SK-N-SH (cell line): Measurements from ENCODE around the gene IGFL4. TPM values are rescaled to one million over a fixed set of nuclear protein-coding genes. Genes with fewer than 3 reads are reported as not detected.

Experiments
- CTCF ChIA-PET: fragments of 300-600, 350-600 bp; formaldehyde crosslinking; extraction: SDS; loops from one replicate; lab custom pipeline; 2021; lab: Yijun Ruan, JAX
- POLR2A ChIA-PET: fragments of 350-600 bp; sonication (Branson Sonifier 250); formaldehyde crosslinking; extraction: SDS; loops from one replicate; lab custom pipeline; 2020; ENCODE audit warnings: antibody characterized with exemption, inconsistent platforms; lab: Yijun Ruan, JAX
- DNase-seq: peaks from one replicate; pipeline ENCODE4 v3.0.0; 2012
- H2AFZ ChIP-seq: fragments of 200-600 bp; sonication (generic); 2 replicates; pipeline ENCODE4 v1.8.1; 2016; ENCODE audit warnings: antibody characterized with exemption, mild to moderate bottlenecking, low read depth
- H3F3A ChIP-seq: fragments of 200-600 bp; sonication (generic); replicated peaks from 2 replicates; pipeline ENCODE3; 2016; ENCODE audit warnings: antibody characterized with exemption, mild to moderate bottlenecking; ENCODE audit not compliant: insufficient read depth
- H3K27ac ChIP-seq, 2 experiments: fragments of 200-500 bp in 1 of 2; fragments of 200-600 bp in 1 of 2; sonication (Bioruptor generic) in 1 of 2; sonication (generic), shearing (Covaris generic) in 1 of 2; 2 replicates each; pipeline versions ENCODE4 v1.5.1 to v1.6.1; 2014 to 2016; ENCODE audit warnings: low read depth in 2 of 2, inconsistent platforms in 1 of 2, low read length in 1 of 2, mild to moderate bottlenecking in 1 of 2, mixed read lengths in 1 of 2
- H3K27me3 ChIP-seq: fragments of 200-600 bp; sonication (generic), shearing (Covaris generic); 2 replicates; pipeline ENCODE4 v1.6.1; 2016; ENCODE audit warnings: mixed run types; ENCODE audit not compliant: insufficient read depth
- H3K36me3 ChIP-seq, 2 experiments: fragments of 200-500 bp in 1 of 2; fragments of 200-600 bp in 1 of 2; sonication (Bioruptor generic) in 1 of 2; sonication (generic) in 1 of 2; replicated peaks in 1 of 2; 2 replicates each; pipeline versions ENCODE3 to v1.5.1; 2014 to 2016; ENCODE audit warnings: low read length in 1 of 2, mild to moderate bottlenecking in 1 of 2; ENCODE audit not compliant: insufficient read depth in 2 of 2, control insufficient read depth in 1 of 2
- H3K4me1 ChIP-seq, 2 experiments: fragments of 200-500 bp in 1 of 2; fragments of 200-600 bp in 1 of 2; sonication (Bioruptor generic) in 1 of 2; sonication (generic), shearing (Covaris generic) in 1 of 2; 2 replicates each; pipeline versions ENCODE4 v1.5.1 to v1.6.1; 2014 to 2016; ENCODE audit warnings: low read depth in 1 of 2, low read length in 1 of 2, mixed run types in 1 of 2; ENCODE audit not compliant: insufficient read depth in 2 of 2, control insufficient read depth in 1 of 2
- H3K4me2 ChIP-seq: fragments of 200-600 bp; sonication (generic), shearing (Covaris generic); 2 replicates; pipeline ENCODE4 v1.6.1; 2017; ENCODE audit warnings: mixed run types
- H3K4me3 ChIP-seq, 2 experiments: fragments of 200-500 bp in 1 of 2; fragments of 200-600 bp in 1 of 2; sonication (Bioruptor generic) in 1 of 2; sonication (generic), shearing (Covaris generic) in 1 of 2; 2 replicates each; pipeline versions ENCODE4 v1.5.1 to v1.8.1; 2014 to 2016; ENCODE audit warnings: low read depth in 2 of 2, inconsistent platforms in 1 of 2, low read length in 1 of 2, mild to moderate bottlenecking in 1 of 2, mixed read lengths in 1 of 2, moderate library complexity in 1 of 2
- H3K79me2 ChIP-seq: fragments of 200-600 bp; sonication (generic); 2 replicates; pipeline ENCODE4 v1.8.1; 2017; ENCODE audit warnings: mild to moderate bottlenecking; ENCODE audit not compliant: insufficient read depth
- H3K9ac ChIP-seq: fragments of 200-600 bp; sonication (generic); 2 replicates; pipeline ENCODE4 v1.6.1; 2017; ENCODE audit warnings: mixed run types
- H3K9me2 ChIP-seq: fragments of 200-600 bp; sonication (generic); 2 replicates; pipeline ENCODE4 v1.6.1; 2017; ENCODE audit warnings: mixed run types
- H3K9me3 ChIP-seq: fragments of 200-600 bp; sonication (generic); 2 replicates; pipeline ENCODE4 v1.6.1; 2017; ENCODE audit warnings: mixed run types, mild to moderate bottlenecking, moderate library complexity
- H4K20me1 ChIP-seq: fragments of 200-600 bp; sonication (generic); 2 replicates; pipeline ENCODE4 v1.6.1; 2017; ENCODE audit warnings: mild to moderate bottlenecking, mixed run types; ENCODE audit not compliant: insufficient read depth
- CHD2 ChIP-seq: fragments of 150-350 bp; IDR thresholded peaks from 2 replicates; pipeline ENCODE4 v1.6.1; 2018; ENCODE audit warnings: low read length; ENCODE audit not compliant: partially characterized antibody
- CTCF ChIP-seq: fragments of 200-600 bp; sonication (generic); IDR thresholded peaks from 2 replicates; pipeline ENCODE4 v1.6.1; 2017; ENCODE audit warnings: antibody characterized with exemption, mild to moderate bottlenecking, moderate library complexity
- ELF1 ChIP-seq: IDR thresholded peaks from 2 replicates; pipeline ENCODE4 v1.4.0; 2012
- EP300 ChIP-seq, 2 experiments: IDR thresholded peaks; 2 replicates each; pipeline versions ENCODE4 v1.4.0 to v1.6.1; 2012; ENCODE audit warnings: borderline replicate concordance in 1 of 2, low read depth in 1 of 2, low read length in 1 of 2
- FOXM1 ChIP-seq: IDR thresholded peaks from 2 replicates; pipeline ENCODE4 v1.4.0; 2012; ENCODE audit warnings: low read depth, mild to moderate bottlenecking
- GABPA ChIP-seq: IDR thresholded peaks from 2 replicates; pipeline ENCODE4 v1.4.0; 2012; ENCODE audit warnings: low read depth, mild to moderate bottlenecking
- GATA2 ChIP-seq: sonication (generic); formaldehyde crosslinking; IDR thresholded peaks from 2 replicates; pipeline ENCODE4 v1.5.0; 2020; ENCODE audit warnings: mild to moderate bottlenecking, missing genetic modification reagents
- MXI1 ChIP-seq: IDR thresholded peaks from 2 replicates; pipeline ENCODE4 v1.6.1; 2012; ENCODE audit warnings: mild to moderate bottlenecking, low read depth, low read length, improper control_type of control experiment
- NFIC ChIP-seq: IDR thresholded peaks from 2 replicates; pipeline ENCODE4 v1.4.0; 2012; ENCODE audit warnings: borderline replicate concordance
- NRF1 ChIP-seq: IDR thresholded peaks from 2 replicates; pipeline ENCODE4 v1.6.1; 2012; ENCODE audit warnings: low read depth, mild to moderate bottlenecking, low read length
- RAD21 ChIP-seq: IDR thresholded peaks from 2 replicates; pipeline ENCODE4 v1.6.1; 2012; ENCODE audit warnings: mild to moderate bottlenecking, low read length
- RCOR1 ChIP-seq: fragments of 150-350 bp; IDR thresholded peaks from 2 replicates; pipeline ENCODE4 v1.6.1; 2017; ENCODE audit warnings: antibody characterized with exemption, low read length
- TAF1 ChIP-seq: IDR thresholded peaks from 2 replicates; pipeline ENCODE4 v1.6.1; 2012; ENCODE audit warnings: low read depth, mild to moderate bottlenecking, low read length, moderate library complexity, borderline replicate concordance
- TCF12 ChIP-seq: IDR thresholded peaks from 2 replicates; pipeline ENCODE4 v1.4.0; 2012
- USF2 ChIP-seq: fragments of 150-350 bp; IDR thresholded peaks from 2 replicates; pipeline ENCODE4 v1.6.1; 2017; ENCODE audit warnings: antibody characterized with exemption, low read length, low read depth, borderline replicate concordance
- whole genome bisulfite sequencing: methylation state at CpG from one replicate; pipeline ENCODE4 v1.1.6; 2017; ENCODE audit warnings: low lambda C conversion rate; 5-methylcytosine and 5-hydroxymethylcytosine counted together
- polyA plus RNA-seq, 3 experiments: library from polyadenylated mRNA; depleted of rRNA; stranded (reverse); fragments of >200 nt; gene quantifications; 2 replicates each; pipeline ENCODE4 v1.2.3, GENCODE V29; 2012
- TF ChIP-seq, protein P1 (sequence below): IDR thresholded peaks from 2 replicates; pipeline ENCODE4; 2012
- TF ChIP-seq, protein P2 (sequence below): IDR thresholded peaks from 2 replicates; pipeline ENCODE4 v1.6.1; 2012; ENCODE audit warnings: mild to moderate bottlenecking, low read depth, low read length, moderate library complexity
- TF ChIP-seq, protein P3 (sequence below): fragments of 150-350 bp; IDR thresholded peaks from 2 replicates; pipeline ENCODE4 v1.6.1; 2016; ENCODE audit warnings: mild to moderate bottlenecking, low read depth, low read length

IGFL4 gene
- polyA plus RNA-seq, 1 of the 3 experiments (the other 2 are of a cell fraction) = not detected

GRCh38 chr19:46042252-46042883, 1.6 kb upstream of the IGFL4 start:
- no peaks in the 10 kb centered on the region for H3K79me2 ChIP-seq
- no peak for TF ChIP-seq CHD2
- TF ChIP-seq TAF1 = no peak
- no peak for TF ChIP-seq MXI1
- TF ChIP-seq, protein P1, sequence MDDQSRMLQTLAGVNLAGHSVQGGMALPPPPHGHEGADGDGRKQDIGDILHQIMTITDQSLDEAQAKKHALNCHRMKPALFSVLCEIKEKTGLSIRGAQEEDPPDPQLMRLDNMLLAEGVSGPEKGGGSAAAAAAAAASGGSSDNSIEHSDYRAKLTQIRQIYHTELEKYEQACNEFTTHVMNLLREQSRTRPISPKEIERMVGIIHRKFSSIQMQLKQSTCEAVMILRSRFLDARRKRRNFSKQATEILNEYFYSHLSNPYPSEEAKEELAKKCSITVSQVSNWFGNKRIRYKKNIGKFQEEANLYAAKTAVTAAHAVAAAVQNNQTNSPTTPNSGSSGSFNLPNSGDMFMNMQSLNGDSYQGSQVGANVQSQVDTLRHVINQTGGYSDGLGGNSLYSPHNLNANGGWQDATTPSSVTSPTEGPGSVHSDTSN = no peak
- TF ChIP-seq CTCF = no peak
- no peak for TF ChIP-seq FOXM1
- TF ChIP-seq GATA2 (CRISPR knock-in tag) = no peak
- TF ChIP-seq RAD21 = no peak
- no peak for TF ChIP-seq NRF1
- TF ChIP-seq USF2 = no peak
- no peak for TF ChIP-seq EP300 (IDR thresholded peaks at IDR 0.05; ENCODE audit: borderline replicate concordance in 1 of 2, low read depth in 1 of 2, low read length in 1 of 2)
- TF ChIP-seq, protein P2, sequence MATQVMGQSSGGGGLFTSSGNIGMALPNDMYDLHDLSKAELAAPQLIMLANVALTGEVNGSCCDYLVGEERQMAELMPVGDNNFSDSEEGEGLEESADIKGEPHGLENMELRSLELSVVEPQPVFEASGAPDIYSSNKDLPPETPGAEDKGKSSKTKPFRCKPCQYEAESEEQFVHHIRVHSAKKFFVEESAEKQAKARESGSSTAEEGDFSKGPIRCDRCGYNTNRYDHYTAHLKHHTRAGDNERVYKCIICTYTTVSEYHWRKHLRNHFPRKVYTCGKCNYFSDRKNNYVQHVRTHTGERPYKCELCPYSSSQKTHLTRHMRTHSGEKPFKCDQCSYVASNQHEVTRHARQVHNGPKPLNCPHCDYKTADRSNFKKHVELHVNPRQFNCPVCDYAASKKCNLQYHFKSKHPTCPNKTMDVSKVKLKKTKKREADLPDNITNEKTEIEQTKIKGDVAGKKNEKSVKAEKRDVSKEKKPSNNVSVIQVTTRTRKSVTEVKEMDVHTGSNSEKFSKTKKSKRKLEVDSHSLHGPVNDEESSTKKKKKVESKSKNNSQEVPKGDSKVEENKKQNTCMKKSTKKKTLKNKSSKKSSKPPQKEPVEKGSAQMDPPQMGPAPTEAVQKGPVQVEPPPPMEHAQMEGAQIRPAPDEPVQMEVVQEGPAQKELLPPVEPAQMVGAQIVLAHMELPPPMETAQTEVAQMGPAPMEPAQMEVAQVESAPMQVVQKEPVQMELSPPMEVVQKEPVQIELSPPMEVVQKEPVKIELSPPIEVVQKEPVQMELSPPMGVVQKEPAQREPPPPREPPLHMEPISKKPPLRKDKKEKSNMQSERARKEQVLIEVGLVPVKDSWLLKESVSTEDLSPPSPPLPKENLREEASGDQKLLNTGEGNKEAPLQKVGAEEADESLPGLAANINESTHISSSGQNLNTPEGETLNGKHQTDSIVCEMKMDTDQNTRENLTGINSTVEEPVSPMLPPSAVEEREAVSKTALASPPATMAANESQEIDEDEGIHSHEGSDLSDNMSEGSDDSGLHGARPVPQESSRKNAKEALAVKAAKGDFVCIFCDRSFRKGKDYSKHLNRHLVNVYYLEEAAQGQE = no peak
- no peak for TF ChIP-seq NFIC
- TF ChIP-seq, protein P3, sequence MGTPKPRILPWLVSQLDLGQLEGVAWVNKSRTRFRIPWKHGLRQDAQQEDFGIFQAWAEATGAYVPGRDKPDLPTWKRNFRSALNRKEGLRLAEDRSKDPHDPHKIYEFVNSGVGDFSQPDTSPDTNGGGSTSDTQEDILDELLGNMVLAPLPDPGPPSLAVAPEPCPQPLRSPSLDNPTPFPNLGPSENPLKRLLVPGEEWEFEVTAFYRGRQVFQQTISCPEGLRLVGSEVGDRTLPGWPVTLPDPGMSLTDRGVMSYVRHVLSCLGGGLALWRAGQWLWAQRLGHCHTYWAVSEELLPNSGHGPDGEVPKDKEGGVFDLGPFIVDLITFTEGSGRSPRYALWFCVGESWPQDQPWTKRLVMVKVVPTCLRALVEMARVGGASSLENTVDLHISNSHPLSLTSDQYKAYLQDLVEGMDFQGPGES = no peak
- TF ChIP-seq TCF12 = no peak
- TF ChIP-seq RCOR1 = no peak
- TF ChIP-seq ELF1 = no peak
- TF ChIP-seq GABPA = no peak
- TF ChIP-seq, all 33 proteins: peak for 0
- Histone ChIP-seq H3K9me3 (no peaks in the 10 kb centered on the region), H3K4me1 (no peaks in the 10 kb centered on the region; a peak in 1 of 4 replicates), H3K9ac (no peak overlapping the region), H3K27me3 (peaks cover 62% of the 10 kb centered on the region; the same call in 1 of the 2 replicates), H3K36me3 (no peaks in the 10 kb centered on the region), H3K27ac (no peak overlapping the region), H2AFZ (no peak overlapping the region), H4K20me1 (no peaks in the 10 kb centered on the region), H3F3A (no peaks in the 10 kb centered on the region), H3K9me2 (no peaks in the 10 kb centered on the region), H3K4me3 (no peak overlapping the region), H3K4me2 (no peak overlapping the region)
- ChIA-PET POLR2A (no interaction called here), CTCF (interaction anchor here (1.0 to 9.3 kb wide), 5 partner anchors 14 to 238 kb away, joined by 3 to 91 read pairs (median 4); no protein-coding TSS in a partner anchor)
- WGBS = 29% methylated on average over 5 of the region's 5 CpGs
- DNase-seq = no peak
